Sigmoid colon (tissue), 7 donors: ENCODE measurements around the gene NCAM2. TPM values are rescaled to one million over a fixed set of nuclear protein-coding genes. Genes with fewer than 3 reads are reported as not detected.

ENCODE experiments used
- DNase-seq: peaks from one replicate; pipeline ENCODE4 v3.0.0-alpha.2; 2019
- H3K27ac ChIP-seq, 4 donors: fragments of 200-600 bp; sonication (generic); one replicate each; pipeline ENCODE4 v1.5.1; 2016 to 2019; ENCODE audit warnings: mild to moderate bottlenecking in 1 of 4
- H3K27me3 ChIP-seq, 3 donors: fragments of 200-600 bp; sonication (generic); one replicate each; pipeline ENCODE4 v1.5.1; 2019; ENCODE audit warnings: mild to moderate bottlenecking in 1 of 3
- H3K36me3 ChIP-seq, 4 donors: fragments of 200-600 bp; sonication (generic); one replicate each; pipeline ENCODE4 v1.5.1; 2016 to 2019
- H3K4me1 ChIP-seq, 4 donors: fragments of 200-600 bp; sonication (generic); one replicate each; pipeline ENCODE4 v1.5.1; 2017 to 2019
- H3K4me3 ChIP-seq, 4 donors: fragments of 200-600 bp; sonication (generic); one replicate each; pipeline ENCODE4 v1.5.1; 2017 to 2019; ENCODE audit warnings: mild to moderate bottlenecking in 2 of 4, moderate library complexity in 1 of 4
- H3K9me3 ChIP-seq, 4 donors: fragments of 200-600 bp in 3 of 4; sonication (generic) in 3 of 4; one replicate each; pipeline versions ENCODE4 v1.5.1 to v1.6.1; 2013 to 2019
- CTCF ChIP-seq, 4 experiments: fragments of 450-650 bp in 3 of 4; fragments of 200-600 bp in 1 of 4; IDR thresholded peaks; one replicate each; pipeline ENCODE4 v1.5.1; 2016 to 2019; ENCODE audit warnings: antibody characterized with exemption in 4 of 4, mild to moderate bottlenecking in 3 of 4, moderate library complexity in 2 of 4
- EP300 ChIP-seq, 4 donors: sonication (generic); formaldehyde crosslinking; IDR thresholded peaks; one replicate each; pipeline ENCODE4 v1.6.1; 2017; ENCODE audit warnings: antibody characterized with exemption in 4 of 4
- POLR2A ChIP-seq, 2 donors: fragments of 450-650 bp; IDR thresholded peaks; one replicate each; pipeline ENCODE4 v1.6.1; 2016; ENCODE audit warnings: antibody characterized with exemption in 2 of 2, mild to moderate bottlenecking in 2 of 2, moderate library complexity in 2 of 2
- POLR2AphosphoS5 ChIP-seq, 4 donors: sonication (generic); formaldehyde crosslinking; IDR thresholded peaks; one replicate each; pipeline ENCODE4 v1.6.1; 2017; ENCODE audit warnings: antibody characterized with exemption in 4 of 4
- WGBS, 2 donors: extraction: QIAGEN DNeasy Blood & Tissue Kit; methylation state at CpG; one replicate each; pipeline ENCODE4 v1.1.7; 2013; 5-methylcytosine and 5-hydroxymethylcytosine counted together
- intact Hi-C: fragments of 100-400 bp; cut with DNase I; formaldehyde crosslinking; loops from one replicate; pipeline ENCODE4 v1.15.1; 2023
- polyA plus RNA-seq, 3 donors: library from polyadenylated mRNA; stranded (reverse); fragments of 200-250 nt; gene quantifications; one replicate each; pipeline ENCODE4 v1.2.3, GENCODE V29; 2013
- total RNA-seq, 4 donors: library from RNA; depleted of rRNA; stranded (reverse); fragments of >200 nt; gene quantifications; one replicate each; pipeline ENCODE4 v1.1.0, GENCODE V29; 2016
- donor health status: healthy with polysubstance abuse.
- donor health status: Bipolar disorder and iron deficiency.
- donor health status: healthy.

Gene NCAM2
- total and polyA plus RNA-seq, 7 donors: under 0.01 to 17.1 (median 6.7) TPM; not detected in 1

DNA sequence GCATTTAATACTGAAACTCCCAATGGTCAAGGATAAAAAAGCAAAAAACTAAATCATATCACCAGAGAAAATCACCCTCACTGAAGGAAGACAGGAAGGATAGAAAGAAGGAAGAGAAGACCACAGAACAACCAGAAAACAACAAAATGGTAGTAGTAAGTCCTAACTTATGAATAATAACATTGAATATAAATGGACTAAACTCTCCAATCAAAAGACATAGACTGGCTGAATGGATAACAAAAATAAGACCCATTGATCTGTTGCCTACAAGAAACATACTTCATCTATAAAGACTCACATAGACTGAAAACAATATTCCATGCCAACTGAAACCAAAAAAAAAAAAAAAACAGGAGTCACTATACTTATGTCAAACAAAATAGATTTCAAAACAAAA is 347.7 kb downstream of the NCAM2 start:
- Histone ChIP-seq H3K36me3 (no peaks in the 10 kb centered on the region), H3K4me1 (no peaks in the 10 kb centered on the region), H3K4me3 (no peak overlapping the region), H3K9me3 (peaks cover 0 to 9% (median 3%) of the 10 kb centered on the region in 4 donors), H3K27me3 (no peaks in the 10 kb centered on the region), H3K27ac (no peak overlapping the region)
- intact Hi-C loops: no loop called here
- no peak for DNase-seq
- TF ChIP-seq CTCF (IDR thresholded peaks at IDR 0.05): no peak
- no peak for TF ChIP-seq POLR2AphosphoS5 (IDR thresholded peaks at IDR 0.05)
- no peak for TF ChIP-seq EP300 (IDR thresholded peaks at IDR 0.05)
- TF ChIP-seq POLR2A (IDR thresholded peaks at IDR 0.05): no peak

- Histone ChIP-seq H3K27me3 (no peaks in the 10 kb centered on the region), H3K4me1 (no peaks in the 10 kb centered on the region), H3K36me3 (no peaks in the 10 kb centered on the region), H3K27ac (no peak overlapping the region), H3K9me3 (no peaks in the 10 kb centered on the region), H3K4me3 (no peak overlapping the region)
- intact Hi-C loops: no loop called here
- DNase-seq: no peak
- TF ChIP-seq EP300 (IDR thresholded peaks at IDR 0.05) (no peak), POLR2AphosphoS5 (IDR thresholded peaks at IDR 0.05) (no peak), POLR2A (IDR thresholded peaks at IDR 0.05) (no peak), CTCF (IDR thresholded peaks at IDR 0.05) (no peak)
Measured at GRCh38 chr21:21366277-21366676, 368.1 kb downstream of the NCAM2 start.

- no peak overlapping the region for H3K4me3 ChIP-seq
- no peaks in the 10 kb centered on the region for H3K36me3 ChIP-seq
- H3K27me3 ChIP-seq: no peaks in the 10 kb centered on the region
- no peak overlapping the region for H3K27ac ChIP-seq
- no peaks in the 10 kb centered on the region for H3K4me1 ChIP-seq
- intact Hi-C loops: no loop called here
- TF ChIP-seq POLR2AphosphoS5 (IDR thresholded peaks at IDR 0.05) (no peak), CTCF (IDR thresholded peaks at IDR 0.05) (no peak), EP300 (IDR thresholded peaks at IDR 0.05) (no peak), POLR2A (IDR thresholded peaks at IDR 0.05) (no peak)
- H3K9me3 ChIP-seq: no peaks in the 10 kb centered on the region
- no peak for DNase-seq
Measured at GRCh38 chr21:21367583-21367982, 369.4 kb downstream of the NCAM2 start.

DNA sequence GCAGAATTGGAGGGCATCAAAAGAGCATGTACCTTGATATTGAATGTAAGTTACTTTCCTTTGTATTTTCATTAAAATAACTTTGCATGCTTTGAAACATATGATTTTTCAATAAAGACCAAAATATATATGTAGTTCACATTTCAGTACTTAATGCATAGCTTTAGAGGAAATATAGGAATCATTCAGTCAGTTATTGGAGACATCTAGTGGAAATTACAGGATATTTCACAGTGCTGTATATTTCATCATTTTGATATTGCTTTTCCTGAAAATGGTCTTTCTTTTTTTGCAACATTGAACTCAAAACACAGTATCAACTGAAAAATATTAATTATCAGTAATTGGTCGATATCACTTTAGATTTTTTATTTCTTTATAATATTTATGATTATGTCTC is 375.8 kb downstream of the NCAM2 start:
- no peak overlapping the region for H3K4me3 ChIP-seq
- no peak overlapping the region for H3K27ac ChIP-seq
- no peaks in the 10 kb centered on the region for H3K4me1 ChIP-seq
- H3K27me3 ChIP-seq: no peaks in the 10 kb centered on the region
- TF ChIP-seq POLR2AphosphoS5 (IDR thresholded peaks at IDR 0.05) (no peak), CTCF (IDR thresholded peaks at IDR 0.05) (peak in 1 of 4 experiments; percentile 11)
- H3K9me3 ChIP-seq: no peaks in the 10 kb centered on the region
- no peak for DNase-seq
- intact Hi-C loops: loop anchor here (10.0 kb wide), 1 partner anchor 379 kb away; the partner anchor contains the start of gene NCAM2
- H3K36me3 ChIP-seq: no peaks in the 10 kb centered on the region
- 42 to 52% methylated on average over 1 of the region's 1 CpG for WGBS, 2 donors

DNA sequence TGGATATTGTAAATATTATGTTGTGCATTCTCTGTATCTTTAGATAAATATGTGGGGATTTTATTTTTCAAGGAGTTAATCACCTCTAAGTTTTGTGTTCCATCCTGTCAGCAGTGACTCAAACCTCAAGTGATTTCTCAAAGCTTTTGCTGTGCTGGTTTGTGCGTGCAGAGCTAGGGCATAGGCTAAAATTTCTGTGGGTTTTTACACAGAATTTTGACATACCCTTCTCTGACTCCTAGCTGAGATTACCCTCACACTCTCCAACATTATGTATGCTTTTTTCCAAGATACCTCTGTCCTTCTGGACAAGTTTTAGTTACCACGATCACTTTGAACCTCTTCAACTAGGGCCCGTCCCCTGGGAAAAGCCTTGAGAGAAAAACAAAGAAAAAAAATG is 384.9 kb downstream of the NCAM2 start:
- 82 to 89% methylated on average over 3 of the region's 3 CpGs for WGBS, 2 donors
- TF ChIP-seq EP300 (IDR thresholded peaks at IDR 0.05) (no peak), CTCF (IDR thresholded peaks at IDR 0.05) (no peak), POLR2A (IDR thresholded peaks at IDR 0.05) (no peak), POLR2AphosphoS5 (IDR thresholded peaks at IDR 0.05) (no peak)

More for the DNA sequence above, 384.9 kb downstream of the NCAM2 start:
- Histone ChIP-seq H3K4me1 (no peaks in the 10 kb centered on the region), H3K4me3 (no peak overlapping the region), H3K36me3 (no peaks in the 10 kb centered on the region), H3K27ac (no peak overlapping the region), H3K27me3 (no peaks in the 10 kb centered on the region), H3K9me3 (no peaks in the 10 kb centered on the region)
- DNase-seq: no peak
- intact Hi-C loops: no loop called here
